ENCODE data around the gene S100A1.

S100A1 gene

GRCh38 chr1:153649137-153649862 lies 21.1 kb downstream of the S100A1 start:
- H3K27me3 ChIP-seq (ENCODE audit: insufficient read depth, poor library complexity, severe bottlenecking): no peaks in the 10 kb centered on the region
- DNase-seq (ENCODE audit: low read depth in 1 of 2, low spot score in 1 of 2): no peak
- H3K27ac ChIP-seq (replicated peaks): no peak overlapping the region
- TF ChIP-seq SPI1 (IDR thresholded peaks at IDR 0.05; ENCODE audit: borderline replicate concordance, low read depth) (no peak), POLR2AphosphoS5 (IDR thresholded peaks at IDR 0.05; ENCODE audit: low read depth) (no peak), GABPA (IDR thresholded peaks at IDR 0.05; ENCODE audit: low read depth) (no peak)
- H3K4me3 ChIP-seq (replicated peaks; ENCODE audit: insufficient read depth, low read length): no peak overlapping the region

- TF ChIP-seq REST (IDR thresholded peaks at IDR 0.05; ENCODE audit: insufficient replicate concordance, low read depth): no peak
- TF ChIP-seq POLR2AphosphoS5 (IDR thresholded peaks at IDR 0.05; ENCODE audit: low read depth): no peak
- TF ChIP-seq SPI1 (IDR thresholded peaks at IDR 0.05; ENCODE audit: borderline replicate concordance, low read depth): no peak
- no peak for TF ChIP-seq CTCF (IDR thresholded peaks at IDR 0.05; ENCODE audit: insufficient read depth, low read length)
- no peak for TF ChIP-seq GABPA (IDR thresholded peaks at IDR 0.05; ENCODE audit: low read depth)
- H3K27ac ChIP-seq (replicated peaks): no peak overlapping the region
- DNase-seq (ENCODE audit: low read depth in 1 of 2, low spot score in 1 of 2): no peak
- H3K4me3 ChIP-seq (replicated peaks; ENCODE audit: insufficient read depth, low read length): no peak overlapping the region
- H3K27me3 ChIP-seq (ENCODE audit: insufficient read depth, poor library complexity, severe bottlenecking): no peaks in the 10 kb centered on the region
Measured at GRCh38 chr1:153649863-153650235, 21.6 kb downstream of the S100A1 start.

GRCh38 chr1:153651771-153652170 lies 23.5 kb downstream of the S100A1 start:
- Histone ChIP-seq H3K27me3 (ENCODE audit: insufficient read depth, poor library complexity, severe bottlenecking) (no peaks in the 10 kb centered on the region), H3K4me3 (replicated peaks; ENCODE audit: insufficient read depth, low read length) (no peak overlapping the region), H3K27ac (replicated peaks) (no peak overlapping the region)
- TF ChIP-seq GABPA (IDR thresholded peaks at IDR 0.05; ENCODE audit: low read depth) (no peak), POLR2AphosphoS5 (IDR thresholded peaks at IDR 0.05; ENCODE audit: low read depth) (no peak), SPI1 (IDR thresholded peaks at IDR 0.05; ENCODE audit: borderline replicate concordance, low read depth) (no peak), REST (IDR thresholded peaks at IDR 0.05; ENCODE audit: insufficient replicate concordance, low read depth) (no peak), CTCF (IDR thresholded peaks at IDR 0.05; ENCODE audit: insufficient read depth, low read length) (no peak)
- DNase-seq (ENCODE audit: low read depth in 1 of 2, low spot score in 1 of 2): no peak

GRCh38 chr1:153652805-153653500 lies 24.7 kb downstream of the S100A1 start:
- no peak overlapping the region for H3K4me3 ChIP-seq (replicated peaks; ENCODE audit: insufficient read depth, low read length)
- no peak for DNase-seq (ENCODE audit: low read depth in 1 of 2, low spot score in 1 of 2)
- peak overlapping the region; percentile 39 for H3K27ac ChIP-seq (replicated peaks)
- no peaks in the 10 kb centered on the region for H3K27me3 ChIP-seq (ENCODE audit: insufficient read depth, poor library complexity, severe bottlenecking)
- TF ChIP-seq SPI1 (IDR thresholded peaks at IDR 0.05; ENCODE audit: borderline replicate concordance, low read depth) (no peak), GABPA (IDR thresholded peaks at IDR 0.05; ENCODE audit: low read depth) (0 out of 2 replicates have a peak, but pooled peaks have one; percentile 26), CTCF (IDR thresholded peaks at IDR 0.05; ENCODE audit: insufficient read depth, low read length) (no peak), POLR2AphosphoS5 (IDR thresholded peaks at IDR 0.05; ENCODE audit: low read depth) (no peak), REST (IDR thresholded peaks at IDR 0.05; ENCODE audit: insufficient replicate concordance, low read depth) (no peak)
